Immature natural killer cell (primary cell): ENCODE results near the gene ANP32E. TPM values are rescaled to one million over a fixed set of nuclear protein-coding genes. Genes with fewer than 3 reads are reported as not detected.
"Not testable (repeated sequence)": the region's sequence is repeated elsewhere in the genome, so short reads cannot be mapped to it uniquely, and the experiment has no call there.

ENCODE experiments used
- DNase-seq, 3 donors: peaks; one replicate each; pipeline ENCODE4 v3.0.0; 2022; ENCODE audit warnings: mixed read lengths in 1 of 3
- H3K27ac Mint-ChIP-seq, 6 donors: one replicate each; pipeline ENCODE4 v1.8.0; 2020; ENCODE audit warnings: mixed read lengths in 6 of 6, mild to moderate bottlenecking in 5 of 6, inconsistent platforms in 4 of 6, moderate library complexity in 3 of 6
- H3K27me3 Mint-ChIP-seq, 3 donors: one replicate each; pipeline ENCODE4 v1.8.0; 2020 to 2021; ENCODE audit warnings: low read depth in 3 of 3, mild to moderate bottlenecking in 3 of 3, mixed read lengths in 3 of 3, moderate library complexity in 3 of 3, inconsistent platforms in 1 of 3
- H3K36me3 Mint-ChIP-seq, 3 donors: one replicate each; pipeline ENCODE4 v1.8.0; 2020; ENCODE audit warnings: mixed read lengths in 3 of 3, inconsistent platforms in 2 of 3, mild to moderate bottlenecking in 2 of 3
- H3K4me1 Mint-ChIP-seq, 2 donors: one replicate each; pipeline ENCODE4 v1.8.0; 2020; ENCODE audit warnings: inconsistent platforms in 2 of 2, mild to moderate bottlenecking in 2 of 2, mixed read lengths in 2 of 2, moderate library complexity in 1 of 2
- H3K4me3 Mint-ChIP-seq, 5 donors: one replicate each; pipeline ENCODE4 v1.8.0; 2020; ENCODE audit warnings: mild to moderate bottlenecking in 5 of 5, mixed read lengths in 5 of 5, inconsistent platforms in 3 of 5, moderate library complexity in 3 of 5
- H3K9me3 Mint-ChIP-seq, 6 donors: one replicate each; pipeline ENCODE4 v1.8.0; 2020; ENCODE audit warnings: mild to moderate bottlenecking in 6 of 6, mixed read lengths in 6 of 6, inconsistent platforms in 4 of 6, moderate library complexity in 3 of 6
- polyA plus RNA-seq, 3 donors: library from polyadenylated mRNA; unstranded; fragments of 300-500 nt; fragmentation: Illumina TruSeq; gene quantifications; one replicate each; pipeline ENCODE4 v1.2.3, GENCODE V29; 2021

The ANP32E gene
- polyA plus RNA-seq, 3 donors from 2014 or later: 48.5 to 56.0 (median 54.6) TPM

GRCh38 chr1:150236614-150237100 lies 745 bp upstream of the ANP32E start:
- H3K4me1 Mint-ChIP-seq: peaks cover 16 to 20% of the 10 kb centered on the region in 2 donors
- no peaks in the 10 kb centered on the region for H3K9me3 Mint-ChIP-seq
- H3K27me3 Mint-ChIP-seq: peaks cover 7 to 11% (median 8%) of the 10 kb centered on the region in 3 donors
- H3K4me3 Mint-ChIP-seq: no peak overlapping the region
- no peaks in the 10 kb centered on the region for H3K36me3 Mint-ChIP-seq
- DNase-seq: no peak
- H3K27ac Mint-ChIP-seq: peak overlapping the region in 1 of 6 donors; percentile 74

- peaks cover 7 to 10% (median 8%) of the 10 kb centered on the region in 3 donors for H3K27me3 Mint-ChIP-seq
- no peak overlapping the region for H3K4me3 Mint-ChIP-seq
- H3K36me3 Mint-ChIP-seq: peaks cover 0 to 4% (median 0%) of the 10 kb centered on the region in 3 donors
- no peaks in the 10 kb centered on the region for H3K9me3 Mint-ChIP-seq
- no peak overlapping the region for H3K27ac Mint-ChIP-seq
- DNase-seq: peak; percentile 31 to 36 (median 35)
- H3K4me1 Mint-ChIP-seq: peaks cover 16 to 20% of the 10 kb centered on the region in 2 donors
Observed at GRCh38 chr1:150235294-150235851, 539 bp downstream of the ANP32E start.

GRCh38 chr1:150234566-150235293 lies 1.2 kb downstream of the ANP32E start:
- Mint-ChIP-seq H3K9me3 (no peaks in the 10 kb centered on the region), H3K27ac (peak overlapping the region in 5 of 6 donors; percentile 95 to 100 (median 97)), H3K27me3 (peaks cover 7 to 11% (median 8%) of the 10 kb centered on the region in 3 donors), H3K4me1 (peaks cover 16 to 20% of the 10 kb centered on the region in 2 donors), H3K36me3 (peaks cover 0 to 8% (median 0%) of the 10 kb centered on the region in 3 donors), H3K4me3 (peak overlapping the region in 1 of 5 donors; percentile 97)
- peak; percentile 87 to 91 (median 88) for DNase-seq

- DNase-seq: no peak
- peak overlapping the region in 1 of 5 donors; percentile 97 for H3K4me3 Mint-ChIP-seq
Observed at GRCh38 chr1:150234309-150234565, 1.7 kb downstream of the ANP32E start.

GRCh38 chr1:150233359-150234308 lies 2.3 kb downstream of the ANP32E start:
- H3K4me3 Mint-ChIP-seq: peak overlapping the region in 1 of 5 donors; percentile 97
- no peaks in the 10 kb centered on the region for H3K9me3 Mint-ChIP-seq
- H3K36me3 Mint-ChIP-seq: peaks cover 0 to 12% (median 4%) of the 10 kb centered on the region in 3 donors
- H3K4me1 Mint-ChIP-seq: peaks cover 16 to 20% of the 10 kb centered on the region in 2 donors
- peak overlapping the region in 5 of 6 donors; percentile 95 to 100 (median 97) for H3K27ac Mint-ChIP-seq
- H3K27me3 Mint-ChIP-seq: peaks cover 7 to 11% (median 8%) of the 10 kb centered on the region in 3 donors
- DNase-seq: peak; percentile 4 to 26 (median 15)

More at GRCh38 chr1:150234309-150234565, 1.7 kb downstream of the ANP32E start:
- Mint-ChIP-seq H3K27me3 (peaks cover 7 to 11% (median 8%) of the 10 kb centered on the region in 3 donors), H3K36me3 (peaks cover 0 to 8% (median 0%) of the 10 kb centered on the region in 3 donors), H3K4me1 (peaks cover 16 to 20% of the 10 kb centered on the region in 2 donors), H3K27ac (peak overlapping the region in 5 of 6 donors; percentile 95 to 100 (median 97)), H3K9me3 (no peaks in the 10 kb centered on the region)

- not testable (repeated sequence) for H3K27me3 Mint-ChIP-seq, H3K9me3 Mint-ChIP-seq, DNase-seq
- Mint-ChIP-seq H3K4me3 (peak overlapping the region in 3 of 5 donors; percentile 13 to 97 (median 27)), H3K27ac (peak overlapping the region in 5 of 6 donors; percentile 95 to 100 (median 97)), H3K4me1 (peaks cover 16 to 20% of the 10 kb centered on the region in 2 donors), H3K36me3 (peaks cover 0 to 13% (median 5%) of the 10 kb centered on the region in 3 donors)
Observed at GRCh38 chr1:150232921-150233320, 3.0 kb downstream of the ANP32E start.

GRCh38 chr1:150228246-150228645 lies 7.7 kb downstream of the ANP32E start:
- H3K27ac Mint-ChIP-seq, H3K27me3 Mint-ChIP-seq, DNase-seq, H3K9me3 Mint-ChIP-seq, H3K4me1 Mint-ChIP-seq, H3K4me3 Mint-ChIP-seq: not testable (repeated sequence)
- peaks cover 21 to 37% (median 25%) of the 10 kb centered on the region in 3 donors for H3K36me3 Mint-ChIP-seq

GRCh38 chr1:150227228-150227627 lies 8.7 kb downstream of the ANP32E start:
- Mint-ChIP-seq H3K27me3 (peaks cover 0 to 2% (median 0%) of the 10 kb centered on the region in 3 donors), H3K9me3 (no peaks in the 10 kb centered on the region), H3K27ac (no peak overlapping the region), H3K36me3 (peaks cover 25 to 41% (median 27%) of the 10 kb centered on the region in 3 donors), H3K4me3 (no peak overlapping the region), H3K4me1 (peaks cover 2 to 5% of the 10 kb centered on the region in 2 donors)
- no peak for DNase-seq

- Mint-ChIP-seq H3K27ac (peak overlapping the region in 2 of 6 donors; percentile 9 to 37), H3K4me1 (peaks cover 2 to 5% of the 10 kb centered on the region in 2 donors), H3K27me3 (peaks cover 0 to 2% (median 0%) of the 10 kb centered on the region in 3 donors), H3K36me3 (peaks cover 25 to 41% (median 27%) of the 10 kb centered on the region in 3 donors), H3K4me3 (no peak overlapping the region), H3K9me3 (no peaks in the 10 kb centered on the region)
- no peak for DNase-seq
Observed at GRCh38 chr1:150226486-150226885, 9.4 kb downstream of the ANP32E start.

GRCh38 chr1:150225546-150225945 lies 10.4 kb downstream of the ANP32E start:
- peaks cover 2 to 5% of the 10 kb centered on the region in 2 donors for H3K4me1 Mint-ChIP-seq
- H3K9me3 Mint-ChIP-seq: no peaks in the 10 kb centered on the region
- no peak overlapping the region for H3K27ac Mint-ChIP-seq
- DNase-seq: no peak
- peaks cover 25 to 37% (median 27%) of the 10 kb centered on the region in 3 donors for H3K36me3 Mint-ChIP-seq
- peaks cover 0 to 2% (median 0%) of the 10 kb centered on the region in 3 donors for H3K27me3 Mint-ChIP-seq
- no peak overlapping the region for H3K4me3 Mint-ChIP-seq

GRCh38 chr1:150224983-150225382 lies 10.9 kb downstream of the ANP32E start:
- Mint-ChIP-seq H3K9me3 (no peaks in the 10 kb centered on the region), H3K4me1 (peaks cover 2 to 5% of the 10 kb centered on the region in 2 donors), H3K36me3 (peaks cover 25 to 37% (median 27%) of the 10 kb centered on the region in 3 donors), H3K27ac (peak overlapping the region in 5 of 6 donors; percentile 7 to 49 (median 18)), H3K27me3 (peaks cover 0 to 1% (median 1%) of the 10 kb centered on the region in 3 donors), H3K4me3 (no peak overlapping the region)
- DNase-seq: no peak

- peak in 1 of 3 donors; percentile 21 for DNase-seq
- H3K9me3 Mint-ChIP-seq: no peaks in the 10 kb centered on the region
- no peak overlapping the region for H3K4me3 Mint-ChIP-seq
- peaks cover 2 to 5% of the 10 kb centered on the region in 2 donors for H3K4me1 Mint-ChIP-seq
- H3K27me3 Mint-ChIP-seq: peaks cover 0 to 1% (median 0%) of the 10 kb centered on the region in 3 donors
- peaks cover 16 to 28% (median 24%) of the 10 kb centered on the region in 3 donors for H3K36me3 Mint-ChIP-seq
- no peak overlapping the region for H3K27ac Mint-ChIP-seq
Observed at GRCh38 chr1:150221552-150221951, 14.4 kb downstream of the ANP32E start.

- H3K4me3 Mint-ChIP-seq, H3K27ac Mint-ChIP-seq, DNase-seq, H3K9me3 Mint-ChIP-seq, H3K36me3 Mint-ChIP-seq: not testable (repeated sequence)
- Mint-ChIP-seq H3K27me3 (peaks cover 3 to 10% (median 10%) of the 10 kb centered on the region in 3 donors), H3K4me1 (peaks cover 18 to 20% of the 10 kb centered on the region in 2 donors)
Observed at GRCh38 chr1:150215855-150216254, 20.1 kb downstream of the ANP32E start.
